Skeletal muscle cell (primary cell): Measurements from ENCODE around the gene PEMT.
A peak's percentile ranks its signal among the peaks of the same experiment; 100 is the strongest.
"Not testable (repeated sequence)": the region's sequence is repeated elsewhere in the genome, so short reads cannot be mapped to it uniquely, and the experiment has no call there.

Source experiments
- DNase-seq: peaks from one replicate; pipeline ENCODE4 v3.0.0-alpha.2; 2010; ENCODE audit warnings: low read depth
- H3K4me3 ChIP-seq: 2 replicates; pipeline ENCODE4 v1.5.1; 2011; ENCODE audit warnings: low read depth, mild to moderate bottlenecking, control low read depth, low read length, moderate library complexity

Gene PEMT

GRCh38 chr17:17476865-17477467 is 114.5 kb downstream of the PEMT start, which contains the start of gene MED9:
Gene MED9 (plus strand): TSS chr17:17477000. CDS start chr17:17477042, 42 bp downstream.
- DNase-seq, result no peak
- H3K4me3 ChIP-seq, result peak within 1 kb of the TSS; percentile 98

GRCh38 chr17:17474341-17474740 is 117.2 kb downstream of the PEMT start:
- no peak for DNase-seq
- H3K4me3 ChIP-seq, result no peak overlapping the region

- no peak overlapping the region for H3K4me3 ChIP-seq
- no peak for DNase-seq
These were observed 119.1 kb downstream of the PEMT start for GRCh38 chr17:17472333-17472920.

DNA sequence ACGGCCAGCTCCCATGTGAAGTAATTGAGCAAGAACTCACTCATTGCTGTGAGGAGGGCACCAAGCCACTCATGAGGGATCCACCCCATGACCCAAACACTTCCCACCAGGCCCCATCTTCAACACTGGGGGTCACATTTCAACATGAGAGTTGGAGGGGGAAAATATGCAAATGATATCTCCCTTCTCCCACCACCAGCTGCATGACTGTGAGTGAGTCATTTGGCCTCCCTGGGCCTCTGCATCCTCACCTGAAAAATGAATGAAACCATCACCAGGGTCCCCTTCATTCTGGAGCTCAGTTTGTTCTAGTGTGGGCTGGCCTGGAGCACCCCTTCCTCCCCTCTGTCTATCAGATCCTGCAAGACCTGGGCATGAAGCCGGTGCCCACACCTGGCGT is 121.5 kb downstream of the PEMT start:
- H3K4me3 ChIP-seq, result no peak overlapping the region
- DNase-seq, result no peak

- no peak overlapping the region for H3K4me3 ChIP-seq
- no peak for DNase-seq
These were observed 122.2 kb downstream of the PEMT start for GRCh38 chr17:17469358-17469757.

- DNase-seq, result no peak
- no peak overlapping the region for H3K4me3 ChIP-seq
These were observed 123.1 kb downstream of the PEMT start for GRCh38 chr17:17468217-17469010.

GRCh38 chr17:17467720-17468119 is 123.8 kb downstream of the PEMT start:
- H3K4me3 ChIP-seq, result no peak overlapping the region
- DNase-seq, result no peak

GRCh38 chr17:17467016-17467415 is 124.5 kb downstream of the PEMT start:
- H3K4me3 ChIP-seq, result no peak overlapping the region
- DNase-seq, result no peak

GRCh38 chr17:17466511-17466910 is 125.0 kb downstream of the PEMT start:
- no peak for DNase-seq
- no peak overlapping the region for H3K4me3 ChIP-seq

DNA sequence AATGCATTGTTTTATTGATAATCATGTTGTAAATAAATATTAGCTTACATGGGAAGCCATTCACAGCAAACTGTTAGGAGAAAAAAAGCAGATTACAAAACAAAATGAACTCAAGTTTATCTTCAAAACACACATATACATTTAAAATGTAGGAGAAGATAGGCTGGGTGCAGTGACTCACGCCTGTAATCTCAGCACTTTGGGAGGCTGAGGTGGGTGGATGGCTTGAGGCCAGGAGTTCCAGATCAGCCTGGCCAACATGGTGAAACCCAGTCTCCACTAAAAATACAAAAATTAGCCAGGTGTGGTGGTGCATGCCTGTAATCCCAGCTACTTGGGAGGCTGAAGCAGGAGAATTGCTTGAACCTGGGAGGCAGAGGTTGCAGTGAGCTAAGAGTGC is 125.6 kb downstream of the PEMT start:
- not testable (repeated sequence) for H3K4me3 ChIP-seq, DNase-seq

- no peak overlapping the region for H3K4me3 ChIP-seq
- no peak for DNase-seq
These were observed 127.7 kb downstream of the PEMT start for GRCh38 chr17:17463821-17464220.

GRCh38 chr17:17462048-17462824 is 129.3 kb downstream of the PEMT start:
- DNase-seq, result no peak

DNA sequence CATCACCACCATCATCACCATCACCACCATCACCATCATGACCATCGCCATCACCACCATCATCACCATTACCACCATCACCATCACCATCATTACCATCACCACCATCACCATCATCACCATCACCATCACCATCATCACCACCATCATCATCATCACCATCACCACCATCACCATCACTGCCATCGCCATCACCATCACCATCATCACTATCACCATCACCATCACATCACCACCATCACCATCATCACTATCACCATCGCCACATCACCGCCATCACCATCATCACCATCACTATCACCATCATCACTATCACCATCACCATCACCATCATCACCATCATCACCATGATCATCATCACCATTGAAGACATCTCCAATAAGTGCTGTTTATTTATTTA is 131.5 kb downstream of the PEMT start:
- no peak overlapping the region for H3K4me3 ChIP-seq

More at GRCh38 chr17:17462048-17462824, 129.3 kb downstream of the PEMT start:
- H3K4me3 ChIP-seq, result no peak overlapping the region

GRCh38 chr17:17457680-17458079 is 133.8 kb downstream of the PEMT start:
- no peak for DNase-seq
- H3K4me3 ChIP-seq, result no peak overlapping the region

More for the DNA sequence above, 131.5 kb downstream of the PEMT start:
- no peak for DNase-seq

DNA sequence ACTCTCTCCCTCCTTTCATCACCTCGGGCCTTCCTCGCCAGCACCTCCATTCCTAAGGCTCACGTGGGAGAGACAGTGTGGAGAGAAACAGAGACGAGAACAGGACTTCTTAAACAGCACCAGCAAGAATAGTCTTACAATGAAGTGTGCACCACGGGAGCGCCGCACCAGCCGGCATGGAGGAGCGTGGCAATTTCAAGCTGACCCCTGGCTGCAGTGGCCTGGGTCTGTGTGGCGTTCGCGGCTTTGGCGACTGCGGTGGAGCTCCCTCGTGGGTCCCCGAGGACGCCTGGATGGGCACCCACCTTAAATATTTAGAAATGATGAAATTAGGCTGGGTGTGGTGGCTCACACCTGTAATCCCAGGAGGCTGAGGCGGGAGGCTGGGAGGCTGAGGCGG is 135.3 kb downstream of the PEMT start:
- no peak overlapping the region for H3K4me3 ChIP-seq
- DNase-seq, result no peak
